HepG2 (cell line): ENCODE measurements around the gene PKLR. TPM values are rescaled to one million over a fixed set of nuclear protein-coding genes. Genes with fewer than 3 reads are reported as not detected.

Experiments
- FOXA3 ChIP-seq: IDR thresholded peaks from 2 replicates; pipeline ENCODE4 v1.6.1; 2016; ENCODE audit warnings: missing genetic modification reagents, missing compliant biosample characterization
- HMGXB4 ChIP-seq, 2 experiments: sonication (generic) in 1 of 2; formaldehyde crosslinking in 1 of 2; IDR thresholded peaks; 2 replicates each; pipeline versions ENCODE4 v1.4.0 to v1.6.1; 2018 to 2020; ENCODE audit warnings: missing genetic modification reagents in 2 of 2, borderline replicate concordance in 1 of 2, low read depth in 1 of 2, mild to moderate bottlenecking in 1 of 2, missing biosample characterization in 1 of 2
- JUN ChIP-seq: sonication (generic); formaldehyde crosslinking; IDR thresholded peaks from 2 replicates; pipeline ENCODE4 v1.4.0; 2020; ENCODE audit warnings: mild to moderate bottlenecking, missing genetic modification reagents
- KDM5A ChIP-seq: fragments of 200-600 bp; sonication (generic); IDR thresholded peaks from 2 replicates; pipeline ENCODE4 v1.7.0; 2018; ENCODE audit warnings: antibody characterized with exemption, mild to moderate bottlenecking, low read length, borderline replicate concordance
- MIER2 ChIP-seq: IDR thresholded peaks from 2 replicates; pipeline ENCODE4 v1.6.1; 2016; ENCODE audit warnings: missing biosample characterization, missing genetic modification reagents
- NR2F2 ChIP-seq: IDR thresholded peaks from 2 replicates; pipeline ENCODE4 v1.6.1; 2012; ENCODE audit warnings: low read depth, inconsistent platforms, borderline replicate concordance
- PHB2 ChIP-seq: fragments of 450-650 bp; IDR thresholded peaks from 2 replicates; pipeline ENCODE4 v1.6.1; 2018; ENCODE audit not compliant: partially characterized antibody
- POLR2A ChIP-seq, 2 experiments: IDR thresholded peaks; 2 replicates each; pipeline ENCODE4 v1.6.1; 2011; ENCODE audit warnings: low read depth in 2 of 2, low read length in 2 of 2, mild to moderate bottlenecking in 1 of 2, moderate library complexity in 1 of 2; ENCODE audit not compliant: insufficient read depth in 1 of 2
- POLR2G ChIP-seq: fragments of 200-400 bp; formaldehyde crosslinking; IDR thresholded peaks from 2 replicates; pipeline ENCODE4 v1.6.1; 2018; ENCODE audit warnings: mild to moderate bottlenecking, low read depth, low read length, moderate library complexity
- SMARCE1 ChIP-seq: fragments of 450-650 bp; IDR thresholded peaks from 2 replicates; pipeline ENCODE4 v1.6.1; 2017; ENCODE audit warnings: borderline replicate concordance
- SP4 ChIP-seq: sonication (generic); formaldehyde crosslinking; IDR thresholded peaks from 2 replicates; pipeline ENCODE4 v1.8.1; 2023; ENCODE audit warnings: mild to moderate bottlenecking, missing genetic modification reagents
- SRF ChIP-seq: IDR thresholded peaks from 2 replicates; pipeline ENCODE4 v1.6.1; 2011; ENCODE audit warnings: mild to moderate bottlenecking, low read depth, low read length, moderate library complexity
- SRSF9 ChIP-seq: fragments of 200-400 bp; formaldehyde crosslinking; IDR thresholded peaks from 2 replicates; pipeline ENCODE4 v1.6.1; 2018; ENCODE audit warnings: borderline replicate concordance, mild to moderate bottlenecking, low read depth, low read length; ENCODE audit not compliant: insufficient read depth, poor library complexity, severe bottlenecking
- STAG1 ChIP-seq: sonication (generic); formaldehyde crosslinking; IDR thresholded peaks from 2 replicates; pipeline ENCODE4 v1.4.0; 2020; ENCODE audit warnings: missing genetic modification reagents
- THAP7 ChIP-seq: sonication (generic); formaldehyde crosslinking; IDR thresholded peaks from 2 replicates; pipeline ENCODE4 v1.8.1; 2023; ENCODE audit warnings: mild to moderate bottlenecking, missing genetic modification reagents
- ZFP36L1 ChIP-seq: sonication (generic); formaldehyde crosslinking; IDR thresholded peaks from 2 replicates; pipeline ENCODE4 v1.8.0; 2022; ENCODE audit warnings: mild to moderate bottlenecking, missing genetic modification reagents, moderate library complexity
- ZFY ChIP-seq: sonication (generic); formaldehyde crosslinking; IDR thresholded peaks from 2 replicates; pipeline ENCODE4 v1.4.0; 2020; ENCODE audit warnings: missing genetic modification reagents
- ZMAT3 ChIP-seq: sonication (generic); formaldehyde crosslinking; conservative IDR thresholded peaks from 2 replicates; pipeline ENCODE4 v1.7.0; 2021; ENCODE audit warnings: missing genetic modification reagents
- ZMYM4 ChIP-seq: sonication (generic); formaldehyde crosslinking; IDR thresholded peaks from 2 replicates; pipeline ENCODE4 v1.8.1; 2023; ENCODE audit warnings: mild to moderate bottlenecking, missing genetic modification reagents
- ZNF12 ChIP-seq: sonication (generic); formaldehyde crosslinking; IDR thresholded peaks from 2 replicates; pipeline ENCODE4 v1.5.0; 2020; ENCODE audit warnings: missing genetic modification reagents
- ZNF180 ChIP-seq: sonication (generic); formaldehyde crosslinking; IDR thresholded peaks from 2 replicates; pipeline ENCODE4 v1.4.0; 2020; ENCODE audit warnings: low read depth, missing genetic modification reagents, borderline replicate concordance
- ZNF329 ChIP-seq: sonication (generic); formaldehyde crosslinking; IDR thresholded peaks from 2 replicates; pipeline ENCODE4 v1.9.0; 2021; ENCODE audit warnings: low read depth, mild to moderate bottlenecking, missing genetic modification reagents
- ZNF414 ChIP-seq: sonication (generic); formaldehyde crosslinking; IDR thresholded peaks from 2 replicates; pipeline ENCODE4 v1.5.0; 2020; ENCODE audit warnings: missing genetic modification reagents
- ZNF629 ChIP-seq: sonication (generic); formaldehyde crosslinking; conservative IDR thresholded peaks from 2 replicates; pipeline ENCODE4 v1.5.0; 2020; ENCODE audit warnings: missing genetic modification reagents
- ZNF652 ChIP-seq: IDR thresholded peaks from 2 replicates; pipeline ENCODE4 v1.6.1; 2016; ENCODE audit warnings: low read depth, borderline replicate concordance
- ZNF674 ChIP-seq: sonication (generic); formaldehyde crosslinking; IDR thresholded peaks from 2 replicates; pipeline ENCODE4 v1.5.0; 2020; ENCODE audit warnings: low read depth, mild to moderate bottlenecking, missing genetic modification reagents
- ZNF704 ChIP-seq: sonication (generic); formaldehyde crosslinking; IDR thresholded peaks from 2 replicates; pipeline ENCODE4 v1.8.1; 2023; ENCODE audit warnings: mild to moderate bottlenecking, inconsistent platforms, moderate library complexity, missing genetic modification reagents, borderline replicate concordance
- ZSCAN29 ChIP-seq: sonication (generic); formaldehyde crosslinking; conservative IDR thresholded peaks from 2 replicates; pipeline ENCODE4 v1.4.0; 2020; ENCODE audit warnings: mild to moderate bottlenecking, missing genetic modification reagents
- polyA plus RNA-seq, 8 experiments: library from polyadenylated mRNA; depleted of rRNA in 3 of 8; stranded (reverse) in 7 of 8; unstranded in 1 of 8; fragments of >200 nt; fragmentation: Illumina TruSeq in 4 of 8; extraction: Trizol in 4 of 8; gene quantifications; 2 replicates each; pipeline versions ENCODE4 v1.2.1 to v1.2.3, GENCODE V29; 2011 to 2016; ENCODE audit warnings: low read depth in 4 of 8, missing spikeins in 1 of 8, mixed read lengths in 1 of 8; ENCODE audit not compliant: insufficient read depth in 1 of 8
- total RNA-seq, 5 experiments: library from RNA; depleted of rRNA; stranded (reverse); fragments of >200 nt; fragmentation: Illumina TruSeq; extraction: Trizol; gene quantifications; 2 replicates each; pipeline ENCODE4 v1.2.3, GENCODE V29; 2016; ENCODE audit warnings: low read depth in 1 of 5

PKLR gene
- total and polyA plus RNA-seq, 2 of the 13 experiments (the other 11 are each of a cell fraction or from before 2014, with no cell fraction given), result 10.3 to 29.3 TPM

GRCh38 chr1:155255243-155256007, 45.8 kb downstream of the PKLR start, which contains the start of gene ENTREP3 (continued):
- TF ChIP-seq ZNF704 (no peak), ZMYM4 (no peak), ZFP36L1 (CRISPR knock-in tag) (no peak), HMGXB4 (CRISPR knock-in tag; IDR thresholded peaks at IDR 0.05; ENCODE audit: borderline replicate concordance in 1 of 2, low read depth in 1 of 2) (peak; percentile 54 to 71; a peak in 1 of 4 replicates), SMARCE1 (no peak), ZNF414 (no peak), POLR2A (IDR thresholded peaks at IDR 0.05; ENCODE audit: insufficient read depth in 1 of 2, low read depth in 2 of 2, low read length in 2 of 2) (peak in 1 of 2 experiments; percentile 83; a peak in 2 of 4 replicates), STAG1 (0 out of 2 replicates have a peak, but pooled peaks have one; percentile 8), ZSCAN29 (CRISPR knock-in tag) (no peak), ZNF652 (CRISPR knock-in tag) (no peak), FOXA3 (CRISPR knock-in tag) (peak; percentile 31; the same call in 1 of the 2 replicates), SRF (no peak), POLR2G (peak; percentile 84), THAP7 (CRISPR knock-in tag) (no peak), PHB2 (no peak), JUN (CRISPR knock-in tag) (no peak), ZNF12 (CRISPR knock-in tag) (peak; percentile 50; the same call in 1 of the 2 replicates), ZNF329 (CRISPR knock-in tag) (no peak), ZNF674 (CRISPR knock-in tag) (no peak), SRSF9 (no peak), ZNF180 (no peak), NR2F2 (no peak), KDM5A (no peak), SP4 (CRISPR knock-in tag) (peak; percentile 50; the same call in 1 of the 2 replicates), ZNF629 (CRISPR knock-in tag) (no peak), ZFY (CRISPR knock-in tag) (peak; percentile 76), ZMAT3 (CRISPR knock-in tag) (no peak), MIER2 (CRISPR knock-in tag) (0 out of 2 replicates have a peak, but pooled peaks have one; percentile 51)
